Daoy (cell line): Measurements from ENCODE around the gene MPHOSPH9. TPM values are rescaled to one million over a fixed set of nuclear protein-coding genes. Genes with fewer than 3 reads are reported as not detected.
A peak's percentile ranks its signal among the peaks of the same experiment; 100 is the strongest.

ENCODE experiments used
- DNase-seq: peaks from one replicate; pipeline ENCODE4 v3.0.0-alpha.2; 2015; ENCODE audit warnings: low read depth
- total RNA-seq: library from RNA; depleted of rRNA; stranded (reverse); fragments of >200 nt; shearing (Covaris generic); gene quantifications from 2 replicates; pipeline ENCODE4 v1.2.3, GENCODE V29; 2014; rRNA removed

Gene MPHOSPH9, protein sequence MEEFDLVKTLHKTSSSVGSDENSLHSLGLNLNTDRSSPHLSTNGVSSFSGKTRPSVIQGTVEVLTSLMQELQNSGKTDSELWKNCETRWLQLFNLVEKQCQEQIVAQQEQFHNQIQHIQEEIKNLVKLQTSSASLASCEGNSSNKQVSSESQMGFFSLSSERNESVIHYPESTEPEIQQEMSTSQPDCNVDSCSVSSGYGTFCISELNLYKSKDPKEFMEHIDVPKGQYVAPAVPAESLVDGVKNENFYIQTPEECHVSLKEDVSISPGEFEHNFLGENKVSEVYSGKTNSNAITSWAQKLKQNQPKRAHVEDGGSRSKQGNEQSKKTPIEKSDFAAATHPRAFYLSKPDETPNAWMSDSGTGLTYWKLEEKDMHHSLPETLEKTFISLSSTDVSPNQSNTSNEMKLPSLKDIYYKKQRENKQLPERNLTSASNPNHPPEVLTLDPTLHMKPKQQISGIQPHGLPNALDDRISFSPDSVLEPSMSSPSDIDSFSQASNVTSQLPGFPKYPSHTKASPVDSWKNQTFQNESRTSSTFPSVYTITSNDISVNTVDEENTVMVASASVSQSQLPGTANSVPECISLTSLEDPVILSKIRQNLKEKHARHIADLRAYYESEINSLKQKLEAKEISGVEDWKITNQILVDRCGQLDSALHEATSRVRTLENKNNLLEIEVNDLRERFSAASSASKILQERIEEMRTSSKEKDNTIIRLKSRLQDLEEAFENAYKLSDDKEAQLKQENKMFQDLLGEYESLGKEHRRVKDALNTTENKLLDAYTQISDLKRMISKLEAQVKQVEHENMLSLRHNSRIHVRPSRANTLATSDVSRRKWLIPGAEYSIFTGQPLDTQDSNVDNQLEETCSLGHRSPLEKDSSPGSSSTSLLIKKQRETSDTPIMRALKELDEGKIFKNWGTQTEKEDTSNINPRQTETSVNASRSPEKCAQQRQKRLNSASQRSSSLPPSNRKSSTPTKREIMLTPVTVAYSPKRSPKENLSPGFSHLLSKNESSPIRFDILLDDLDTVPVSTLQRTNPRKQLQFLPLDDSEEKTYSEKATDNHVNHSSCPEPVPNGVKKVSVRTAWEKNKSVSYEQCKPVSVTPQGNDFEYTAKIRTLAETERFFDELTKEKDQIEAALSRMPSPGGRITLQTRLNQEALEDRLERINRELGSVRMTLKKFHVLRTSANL
- 54.3 and 86.7 TPM in 2 replicates for total RNA-seq

DNA sequence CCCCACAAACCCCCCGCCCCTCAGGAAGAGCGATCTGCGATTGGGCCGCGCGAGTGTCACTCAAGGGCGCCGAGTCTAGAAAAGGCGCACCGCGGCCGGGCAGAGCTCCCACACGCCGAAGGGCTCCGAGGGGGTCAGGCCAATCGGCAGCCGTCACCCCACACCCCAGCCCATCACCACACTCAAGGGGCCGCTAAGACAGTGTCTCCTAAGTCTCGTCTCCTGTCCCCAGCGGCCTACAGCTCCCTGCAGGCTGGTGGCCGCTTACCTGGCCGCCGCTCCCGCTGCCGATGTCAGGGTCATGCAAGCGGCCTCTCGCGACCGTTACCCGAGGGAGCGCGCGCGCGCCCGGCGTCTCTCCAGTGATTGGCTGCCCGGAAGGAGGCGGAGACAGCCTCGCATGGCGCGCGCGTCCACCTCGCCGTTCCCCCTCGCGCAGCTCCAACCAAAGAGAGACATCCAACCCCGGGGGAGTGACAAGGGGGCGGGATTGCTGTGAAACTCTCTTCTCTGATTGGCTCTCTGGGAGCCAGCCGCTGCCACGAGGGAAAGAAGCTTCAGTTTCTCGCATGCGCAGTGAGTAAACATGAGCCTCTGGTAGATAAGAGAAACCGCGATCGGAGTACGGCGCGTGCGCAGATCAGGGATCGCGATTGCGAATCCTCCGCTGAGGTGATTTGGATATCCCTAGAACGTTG is at the start of gene MPHOSPH9, which contains the start of gene MTRFR:
Gene MPHOSPH9, minus strand, starts transcription at position 335 of the 698 bp plus-strand sequence. CDS start 2,777 bp downstream, outside the sequence.
Gene MTRFR, plus strand, starts transcription at position 630 of the 698 bp plus-strand sequence. CDS start 20,239 bp downstream, outside the sequence.
- DNase-seq, result peak; percentile 100

DNA sequence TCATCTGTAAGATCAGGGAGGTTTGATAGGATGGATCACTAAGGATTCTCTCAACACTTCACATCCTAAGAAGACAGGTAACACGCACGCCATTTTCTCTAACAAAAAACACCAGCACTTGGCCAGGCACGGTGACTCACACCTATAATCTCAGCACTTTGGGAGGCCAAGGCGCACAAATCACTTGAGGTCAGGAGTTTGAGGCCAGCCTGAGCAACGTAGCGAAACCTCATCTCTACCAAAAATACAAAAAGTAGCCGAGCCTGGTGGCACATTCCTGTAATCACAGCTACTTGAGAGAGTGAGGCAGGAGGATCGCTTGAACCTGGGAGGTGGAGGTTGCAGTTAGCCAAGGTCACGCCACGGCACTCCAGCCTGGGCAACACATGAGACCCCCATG is 49.2 kb upstream of the MPHOSPH9 start:
- DNase-seq, result no peak

DNA sequence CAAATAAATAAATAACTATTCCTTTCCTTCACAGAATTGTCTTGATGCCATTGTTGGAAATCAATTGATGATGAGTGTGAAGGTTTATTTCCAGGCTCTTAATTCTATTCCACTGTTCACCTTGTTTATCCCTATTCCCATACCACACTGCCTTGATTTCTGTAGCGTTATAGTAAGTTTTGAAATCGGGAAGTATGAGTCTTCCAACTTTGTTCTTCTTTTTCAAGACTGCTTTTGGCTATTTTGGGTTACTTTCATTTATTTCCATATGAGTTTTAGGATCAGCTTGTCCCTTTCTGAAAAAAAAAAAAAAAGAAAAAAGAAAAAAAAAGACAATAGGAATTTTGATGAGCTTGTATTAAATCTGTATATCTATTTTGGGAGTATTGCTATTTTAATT is 48.0 kb upstream of the MPHOSPH9 start:
- DNase-seq, result no peak

DNA sequence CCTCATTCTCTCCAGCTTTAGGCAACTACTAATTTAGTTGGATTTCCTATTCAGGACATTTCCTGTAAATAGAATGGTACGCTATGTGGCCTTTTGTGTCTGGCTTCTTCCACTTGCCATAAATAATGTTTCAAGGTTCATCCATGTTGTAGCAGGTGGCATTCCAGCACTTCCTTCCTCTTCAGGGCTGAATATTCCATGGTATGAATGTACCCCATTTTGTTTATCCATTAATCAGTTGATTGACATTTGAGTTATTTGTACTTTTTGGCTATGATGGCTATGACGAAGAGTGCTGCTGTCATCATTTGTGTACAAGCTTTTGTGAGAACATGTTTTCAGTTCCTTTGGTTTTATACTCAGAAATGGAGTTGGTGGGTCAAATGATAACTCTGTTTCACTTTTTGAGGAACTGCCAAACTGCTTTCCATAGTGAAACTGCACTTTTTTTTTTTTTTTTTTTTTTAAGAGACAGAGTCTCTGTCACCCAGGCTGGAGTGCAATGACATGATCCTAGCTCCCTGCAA is 45.2 kb upstream of the MPHOSPH9 start:
- no peak for DNase-seq

DNA sequence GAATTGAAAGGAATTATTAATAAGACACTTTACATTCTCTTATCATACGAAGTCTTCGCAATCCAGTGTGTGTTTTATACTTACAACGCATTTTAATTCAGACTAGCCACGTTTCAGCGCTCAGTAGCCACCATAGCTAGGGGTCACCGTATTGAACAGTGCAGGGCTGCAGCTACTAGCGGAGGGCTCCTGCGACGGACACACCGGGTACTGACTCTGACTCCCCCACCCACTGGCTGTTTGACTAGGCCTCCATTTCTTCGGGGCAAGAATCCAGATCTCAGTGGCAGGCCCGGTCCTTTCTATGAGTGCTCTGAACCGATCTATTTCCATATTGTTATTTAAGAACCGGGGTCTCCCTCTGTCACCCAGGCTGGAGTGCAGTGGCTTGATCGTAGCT is 40.2 kb upstream of the MPHOSPH9 start:
- no peak for DNase-seq

DNA sequence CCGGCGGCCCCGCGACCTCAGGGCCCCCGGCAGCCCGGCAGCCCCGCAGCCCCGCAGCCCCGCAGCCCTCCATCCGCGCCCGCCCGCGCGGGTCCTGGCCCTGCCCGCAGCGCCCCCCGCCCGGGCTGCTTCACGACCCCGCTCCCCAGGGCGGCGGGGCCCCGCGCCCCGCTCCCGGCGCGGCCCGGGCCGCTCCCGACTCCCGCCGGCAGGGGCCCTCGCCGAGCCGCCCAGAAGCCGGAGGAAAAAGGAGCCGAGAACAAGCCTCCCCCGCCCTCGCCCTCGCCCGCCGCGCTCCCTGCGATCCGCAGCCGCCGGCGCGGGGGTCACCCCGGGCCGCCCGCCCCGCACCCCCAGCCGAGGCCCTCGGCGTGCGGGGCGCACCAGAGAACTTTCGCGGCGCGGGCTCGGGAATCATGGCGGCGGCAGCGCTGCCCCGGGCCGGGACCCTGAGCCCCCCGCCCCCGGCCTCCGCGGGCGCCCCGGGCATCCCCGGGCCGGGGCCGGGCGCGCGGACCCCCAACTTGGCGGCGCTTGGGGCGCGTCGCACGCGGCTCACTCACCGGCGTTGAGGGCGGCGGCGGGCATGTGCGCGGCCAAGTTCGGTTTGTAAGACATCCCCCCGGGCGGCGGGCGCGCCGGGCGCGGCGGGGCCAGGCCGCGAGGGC is 38.2 kb upstream of the MPHOSPH9 start:
- peak; percentile 80 for DNase-seq

DNA sequence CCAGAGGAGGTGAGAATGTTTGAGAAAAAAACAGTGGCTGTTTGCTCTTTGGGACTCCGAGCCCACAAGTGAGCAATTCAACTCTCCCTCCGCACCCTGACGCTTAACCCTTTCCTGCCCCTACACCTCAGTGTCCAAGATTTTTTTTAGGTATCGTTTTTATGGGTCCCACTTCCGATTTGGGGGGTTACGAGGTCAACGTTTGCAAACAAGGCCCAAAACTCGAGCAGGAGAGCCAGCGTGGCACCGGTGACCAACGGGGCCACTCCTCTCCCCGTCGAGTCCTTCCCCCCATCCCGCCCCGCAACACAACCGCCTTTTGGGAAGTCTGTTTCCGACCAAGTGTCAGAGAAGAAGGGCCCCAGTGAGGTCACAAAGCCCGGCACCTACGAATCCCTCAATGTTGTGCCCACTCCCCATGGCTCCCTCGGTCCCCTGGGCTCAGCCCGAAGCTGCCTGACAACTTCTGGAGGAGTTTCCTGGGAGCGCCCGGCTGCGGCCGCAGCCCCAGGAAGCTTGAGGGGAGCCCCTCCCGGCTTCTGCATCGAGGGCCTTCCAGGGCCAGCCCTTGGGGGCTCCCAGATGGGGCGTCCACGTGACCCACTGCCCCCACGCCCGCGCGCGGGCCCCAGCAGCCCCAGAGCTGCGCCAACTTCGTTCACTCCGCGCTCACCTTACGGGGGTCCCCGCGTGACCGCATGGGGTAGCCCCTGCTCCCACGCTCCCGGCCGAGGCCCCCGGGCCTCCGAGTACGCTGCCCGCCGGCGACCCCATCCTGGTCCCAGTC is 37.5 kb upstream of the MPHOSPH9 start:
- peak; percentile 25 for DNase-seq

DNA sequence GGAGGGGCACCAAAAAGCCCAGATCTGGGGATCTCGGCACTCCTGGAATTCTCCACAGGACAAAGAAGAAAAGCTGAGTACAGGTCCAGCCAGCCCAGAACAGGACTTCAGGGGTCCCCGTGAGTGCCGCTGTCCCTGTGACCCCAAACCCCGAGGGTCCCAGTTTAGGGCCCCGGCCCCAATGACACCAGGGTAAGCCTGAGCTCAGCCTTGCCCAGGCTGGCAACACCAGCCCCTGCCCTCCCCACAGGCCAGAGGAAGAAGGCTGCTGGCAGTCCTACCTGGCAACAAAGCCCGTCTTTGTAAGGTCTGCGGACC is 36.9 kb upstream of the MPHOSPH9 start:
- DNase-seq, result no peak

DNA sequence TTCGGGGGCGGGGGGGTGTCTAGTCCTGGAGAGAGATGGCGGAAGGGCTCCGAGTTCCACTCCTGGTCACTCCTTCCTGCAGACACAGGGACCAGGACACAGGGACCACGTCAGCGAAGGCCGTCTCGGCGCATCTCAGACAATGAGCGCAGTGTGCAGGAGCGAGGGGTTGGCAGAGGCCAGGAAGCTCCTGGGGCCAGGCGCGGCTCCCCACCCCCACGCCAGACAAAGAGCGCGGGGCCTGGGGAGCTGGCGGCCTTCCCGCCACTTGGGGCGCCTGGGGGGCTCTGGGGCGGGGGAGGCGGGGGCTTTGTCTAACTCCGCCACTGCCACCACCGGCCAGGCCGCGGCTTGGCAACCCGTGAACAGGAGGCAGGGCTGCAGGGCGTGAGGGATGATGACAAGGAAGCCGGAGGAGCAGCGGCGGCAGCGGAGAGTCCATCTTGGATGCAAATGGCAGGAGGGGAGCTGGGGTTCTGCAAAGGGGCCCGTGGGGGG is 36.5 kb upstream of the MPHOSPH9 start:
- DNase-seq, result no peak

DNA sequence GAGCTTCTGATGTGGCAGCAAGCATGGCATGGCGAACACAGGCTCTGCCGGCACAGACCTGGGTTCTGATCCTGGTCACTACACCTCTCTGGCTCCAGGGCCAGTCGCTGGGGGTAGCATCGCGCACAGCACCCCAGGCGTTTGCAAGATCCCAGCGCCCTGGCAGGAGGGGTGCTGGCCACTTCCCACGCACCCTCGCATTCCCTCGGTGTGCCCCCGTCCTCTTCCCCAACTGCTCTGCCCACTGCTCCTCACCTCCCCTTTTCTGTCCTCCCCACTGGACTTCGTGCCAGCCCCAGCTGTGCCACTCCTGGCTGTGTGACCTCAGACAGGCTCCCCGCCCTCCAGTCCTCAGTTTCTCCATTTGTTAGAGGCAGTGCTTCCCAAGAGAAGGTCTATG is 35.9 kb upstream of the MPHOSPH9 start:
- DNase-seq, result no peak

DNA sequence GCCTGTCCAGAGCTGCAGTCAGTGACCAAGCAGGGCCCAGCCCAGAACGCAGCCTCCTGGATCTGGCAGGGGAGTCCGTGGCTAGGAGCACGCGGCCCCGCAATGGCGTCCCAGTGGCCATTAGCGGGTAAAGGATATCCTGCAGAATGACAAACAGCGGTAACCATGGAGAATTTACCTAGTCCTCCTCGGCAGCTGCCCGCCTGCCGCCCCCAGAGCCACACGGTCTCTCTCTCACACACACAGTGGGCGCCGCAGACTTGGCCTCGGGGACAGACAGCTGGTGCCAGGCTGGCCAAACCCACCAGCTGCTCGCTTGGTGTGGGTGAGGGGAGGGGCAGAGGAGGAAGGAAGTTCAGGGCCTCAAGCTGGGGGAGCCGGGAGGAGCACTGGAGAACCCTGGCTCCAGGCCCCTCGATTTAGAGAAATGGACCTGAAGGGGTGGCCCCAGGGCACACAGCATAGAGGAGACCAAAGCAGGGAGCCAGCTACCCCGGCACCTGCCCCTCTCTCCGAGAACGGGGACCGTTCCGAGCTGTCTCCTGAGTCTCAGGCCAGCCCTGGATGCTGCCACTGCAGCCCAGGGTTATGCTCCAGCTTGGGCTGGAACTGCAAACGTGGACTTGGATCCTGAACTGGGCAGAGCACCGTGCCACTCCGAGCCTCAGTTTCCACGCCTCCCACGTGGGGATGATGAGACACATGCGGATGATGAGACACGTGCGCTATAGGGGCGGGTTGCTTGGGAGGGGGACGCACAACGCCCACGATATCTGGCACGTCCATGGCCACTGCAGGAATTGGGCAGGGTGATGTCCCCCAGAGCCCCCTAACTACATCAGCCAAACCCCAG is 35.3 kb upstream of the MPHOSPH9 start:
- no peak for DNase-seq

DNA sequence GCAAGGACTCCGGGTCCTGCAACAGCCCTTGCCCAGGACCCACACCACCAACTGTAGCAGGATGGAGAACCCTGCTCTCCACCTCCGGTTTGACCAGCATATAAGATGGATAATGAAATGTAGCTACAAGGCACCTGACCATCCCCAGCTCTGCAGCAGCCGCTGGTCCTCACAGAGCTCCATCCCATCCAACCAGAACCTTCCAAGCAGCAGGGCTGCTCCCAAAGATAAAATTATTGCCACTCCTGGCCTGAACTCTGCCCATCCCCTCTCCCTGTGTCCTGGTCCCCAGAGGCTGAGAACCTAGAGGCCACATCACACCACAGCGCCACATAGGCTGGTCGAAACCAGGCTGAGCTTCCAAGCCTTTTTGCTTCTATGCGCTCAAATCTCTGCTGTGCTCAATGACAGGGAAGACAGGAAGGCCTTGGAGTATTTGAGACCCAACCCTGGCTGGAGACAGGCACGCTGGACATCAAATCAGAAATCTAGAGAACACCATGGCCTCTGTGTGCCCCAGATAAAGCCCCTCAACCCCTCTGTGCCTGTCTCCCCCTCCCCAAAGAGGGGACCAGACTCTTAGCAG is 34.5 kb upstream of the MPHOSPH9 start:
- no peak for DNase-seq

DNA sequence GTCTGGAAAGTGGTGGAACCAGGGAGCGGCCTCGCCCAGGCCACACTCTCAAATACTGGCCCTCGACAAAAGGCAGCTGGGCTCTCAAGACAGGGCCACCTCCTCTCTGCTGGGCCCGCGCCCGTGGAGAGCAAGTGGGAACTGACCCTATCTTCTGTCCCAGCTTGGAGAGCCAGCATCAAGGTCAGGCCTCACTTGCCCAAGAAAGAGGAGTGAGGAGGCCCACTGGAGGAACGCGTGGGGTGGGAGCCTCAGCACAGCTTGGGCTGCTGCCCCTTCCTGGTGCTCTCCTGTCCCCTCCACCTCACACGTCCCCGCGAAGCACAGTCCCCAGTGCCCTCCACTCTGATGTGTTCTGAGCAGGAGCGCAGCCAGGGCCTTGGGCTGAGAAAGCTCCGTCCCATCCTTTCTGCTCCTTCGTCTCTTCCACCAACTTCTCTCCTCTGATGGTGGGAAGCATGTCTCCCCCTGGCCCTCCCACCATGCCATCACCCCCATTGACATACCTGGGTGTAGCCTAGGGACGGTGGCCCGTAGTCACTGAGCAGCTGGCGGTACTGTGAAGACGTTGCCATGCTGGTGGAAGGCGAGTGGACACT is 33.8 kb upstream of the MPHOSPH9 start:
- DNase-seq, result no peak

DNA sequence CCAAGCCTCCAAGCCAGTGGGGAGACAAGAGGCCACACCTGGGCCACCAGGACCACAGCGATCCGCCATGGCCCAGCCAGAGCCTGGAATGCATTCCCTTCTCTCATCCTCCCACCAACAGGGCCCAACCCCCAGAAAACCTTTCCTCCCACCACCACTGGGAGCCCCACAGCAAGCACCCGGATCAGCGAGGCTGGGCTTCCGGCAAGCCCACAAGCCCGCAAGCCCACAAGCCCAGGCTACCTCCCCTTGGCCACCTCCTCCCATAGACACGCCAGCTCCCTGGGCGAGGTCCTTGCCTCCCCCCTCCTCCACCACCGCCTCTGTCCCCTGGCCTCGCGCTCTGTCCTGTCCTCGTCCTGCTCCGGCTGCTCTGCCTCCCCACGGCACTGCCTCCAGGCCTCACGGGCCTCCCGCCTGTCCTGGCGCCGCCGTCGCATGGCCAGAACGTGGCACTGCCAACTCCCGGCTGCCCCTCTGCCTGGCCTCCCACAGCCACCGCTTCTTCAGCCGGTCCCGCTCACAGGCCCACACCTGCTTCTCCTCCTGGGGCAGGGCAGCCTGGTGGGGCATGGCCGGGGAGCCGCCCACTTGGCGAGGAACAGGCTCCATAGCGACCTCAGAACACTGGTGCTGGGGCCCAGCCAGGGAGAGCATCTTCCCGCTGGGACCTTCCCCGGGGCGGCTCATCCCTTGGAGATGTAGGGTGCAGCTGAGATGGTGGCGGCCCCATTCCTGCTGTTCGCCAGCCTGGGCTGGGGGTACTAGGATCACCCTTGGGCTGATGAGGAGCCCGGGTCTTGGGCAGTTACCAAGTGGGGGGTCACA is 33.1 kb upstream of the MPHOSPH9 start:
- DNase-seq, result no peak

DNA sequence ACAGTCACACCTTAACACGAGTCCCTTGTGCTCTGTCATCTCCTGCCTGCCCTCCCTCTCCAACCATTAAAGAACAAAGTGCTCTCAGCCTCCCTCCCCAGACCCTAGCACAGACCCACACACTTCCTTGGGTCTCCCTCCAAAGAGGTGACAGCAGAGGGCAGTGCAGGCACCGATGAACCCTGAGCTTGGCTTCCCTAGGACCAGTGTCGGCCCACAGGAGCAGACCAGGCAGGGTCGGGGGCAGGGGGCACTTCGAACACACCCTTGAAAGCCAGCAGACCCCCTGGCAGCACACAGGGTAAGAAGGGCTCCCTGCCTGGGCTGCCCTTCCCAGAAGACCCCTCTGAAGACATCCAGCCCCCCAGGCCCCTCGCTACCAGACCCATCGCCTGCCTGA is 31.7 kb upstream of the MPHOSPH9 start:
- no peak for DNase-seq

DNA sequence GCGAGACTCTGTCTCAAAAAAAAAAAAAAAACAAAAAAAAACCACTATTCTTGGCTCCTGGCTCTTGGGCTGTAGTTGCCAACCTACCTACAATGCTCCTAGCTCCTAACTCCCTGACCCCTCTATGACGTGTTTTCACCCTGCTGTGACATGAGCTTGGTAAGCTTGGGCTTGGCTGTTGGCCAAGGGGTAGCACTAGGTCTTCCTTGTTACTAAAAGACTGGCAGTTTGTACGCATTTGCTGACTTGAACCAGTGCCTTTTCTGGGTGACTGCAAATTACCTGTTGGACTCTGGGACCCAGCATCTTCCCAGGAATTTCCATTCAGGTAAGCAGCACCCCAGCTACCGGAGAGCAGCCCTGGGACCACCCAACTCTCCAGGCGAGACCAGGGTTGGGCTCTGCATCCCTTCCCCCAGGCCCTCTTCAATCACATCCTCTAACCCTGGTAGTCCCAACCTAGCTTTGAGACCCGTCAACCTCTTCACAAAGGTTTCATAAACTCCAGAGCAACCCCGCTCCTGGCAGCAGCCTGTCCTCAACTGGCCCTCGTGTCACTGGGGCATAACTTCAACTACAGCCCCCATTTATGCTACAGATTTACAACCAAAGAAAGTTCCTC is 30.4 kb upstream of the MPHOSPH9 start:
- DNase-seq, result no peak

DNA sequence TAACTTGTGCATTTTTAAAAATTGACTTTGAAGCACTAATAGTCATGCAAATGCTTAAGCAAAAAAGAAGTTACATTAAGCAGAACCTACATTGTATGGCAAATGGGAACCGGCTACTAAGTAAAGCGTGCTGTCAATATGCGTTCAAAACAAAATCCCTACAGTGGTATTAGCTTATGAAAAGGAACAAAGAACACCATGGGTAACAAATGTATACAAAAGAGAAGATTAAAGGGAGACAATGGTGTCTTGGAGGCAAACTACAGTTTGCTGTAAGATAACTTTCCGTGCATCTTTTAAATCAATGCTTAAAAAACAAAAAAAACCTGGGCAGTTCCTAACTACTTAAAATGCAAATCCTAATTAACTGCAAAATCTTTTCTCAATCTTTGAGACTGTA is 28.3 kb upstream of the MPHOSPH9 start:
- no peak for DNase-seq
